Fibroblast of the aortic adventitia (primary cell): ENCODE data around the gene CCDC142. TPM values are rescaled to one million over a fixed set of nuclear protein-coding genes. Genes with fewer than 3 reads are reported as not detected.

ENCODE experiments used
- DNase-seq: peaks from one replicate; pipeline ENCODE4 v3.0.0-alpha.2; 2010; ENCODE audit warnings: low read depth
- H3K4me3 ChIP-seq: 2 replicates; pipeline ENCODE4 v1.5.1; 2011; ENCODE audit warnings: low read depth, mild to moderate bottlenecking, control low read depth, low read length, moderate library complexity
- total RNA-seq: library from RNA; depleted of rRNA; stranded (reverse); fragments of >200 nt; gene quantifications from 2 replicates; pipeline ENCODE4 v1.2.3, GENCODE V29; 2012; ENCODE audit warnings: low replicate concordance
- TF ChIP-seq, protein P1 (sequence below): IDR thresholded peaks from 2 replicates; pipeline ENCODE4 v1.5.1; 2011; ENCODE audit warnings: mild to moderate bottlenecking, low read length, control low read depth, inconsistent platforms; ENCODE audit not compliant: insufficient read depth

CCDC142 gene
- total RNA-seq, 1 donor: 27.7 TPM

DNA sequence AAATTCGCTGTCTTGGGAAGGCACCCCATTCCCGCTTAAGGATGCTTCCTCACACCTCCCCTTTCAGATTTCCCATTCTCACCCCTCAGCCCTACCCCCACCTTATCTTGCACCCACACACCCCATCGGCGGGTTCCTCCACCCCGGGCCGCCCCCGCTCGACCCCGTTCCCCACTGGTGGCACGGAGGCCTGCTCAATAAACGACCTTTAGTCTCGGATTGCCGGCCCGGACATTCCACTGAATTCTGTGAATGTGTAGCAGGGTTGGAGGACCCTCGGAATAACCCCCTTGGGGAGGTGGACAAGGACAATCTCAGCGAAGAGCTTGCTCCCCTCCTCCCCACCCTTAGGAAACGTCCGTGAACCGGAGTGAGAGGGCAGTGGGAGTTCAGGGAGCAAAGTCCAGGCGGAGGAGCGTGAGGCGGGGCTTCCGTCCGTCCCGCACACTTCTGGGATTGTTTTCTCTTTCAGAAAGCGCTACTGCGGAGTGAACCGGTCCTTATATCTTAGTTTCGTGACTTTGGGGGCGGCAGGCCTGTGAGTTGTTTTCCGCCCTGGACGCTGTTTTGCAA, 19.4 kb upstream of the CCDC142 start:
- H3K4me3 ChIP-seq: peak overlapping the region; percentile 69
- no peak for DNase-seq
- TF ChIP-seq, protein P1, sequence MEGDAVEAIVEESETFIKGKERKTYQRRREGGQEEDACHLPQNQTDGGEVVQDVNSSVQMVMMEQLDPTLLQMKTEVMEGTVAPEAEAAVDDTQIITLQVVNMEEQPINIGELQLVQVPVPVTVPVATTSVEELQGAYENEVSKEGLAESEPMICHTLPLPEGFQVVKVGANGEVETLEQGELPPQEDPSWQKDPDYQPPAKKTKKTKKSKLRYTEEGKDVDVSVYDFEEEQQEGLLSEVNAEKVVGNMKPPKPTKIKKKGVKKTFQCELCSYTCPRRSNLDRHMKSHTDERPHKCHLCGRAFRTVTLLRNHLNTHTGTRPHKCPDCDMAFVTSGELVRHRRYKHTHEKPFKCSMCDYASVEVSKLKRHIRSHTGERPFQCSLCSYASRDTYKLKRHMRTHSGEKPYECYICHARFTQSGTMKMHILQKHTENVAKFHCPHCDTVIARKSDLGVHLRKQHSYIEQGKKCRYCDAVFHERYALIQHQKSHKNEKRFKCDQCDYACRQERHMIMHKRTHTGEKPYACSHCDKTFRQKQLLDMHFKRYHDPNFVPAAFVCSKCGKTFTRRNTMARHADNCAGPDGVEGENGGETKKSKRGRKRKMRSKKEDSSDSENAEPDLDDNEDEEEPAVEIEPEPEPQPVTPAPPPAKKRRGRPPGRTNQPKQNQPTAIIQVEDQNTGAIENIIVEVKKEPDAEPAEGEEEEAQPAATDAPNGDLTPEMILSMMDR: no peak

DNA sequence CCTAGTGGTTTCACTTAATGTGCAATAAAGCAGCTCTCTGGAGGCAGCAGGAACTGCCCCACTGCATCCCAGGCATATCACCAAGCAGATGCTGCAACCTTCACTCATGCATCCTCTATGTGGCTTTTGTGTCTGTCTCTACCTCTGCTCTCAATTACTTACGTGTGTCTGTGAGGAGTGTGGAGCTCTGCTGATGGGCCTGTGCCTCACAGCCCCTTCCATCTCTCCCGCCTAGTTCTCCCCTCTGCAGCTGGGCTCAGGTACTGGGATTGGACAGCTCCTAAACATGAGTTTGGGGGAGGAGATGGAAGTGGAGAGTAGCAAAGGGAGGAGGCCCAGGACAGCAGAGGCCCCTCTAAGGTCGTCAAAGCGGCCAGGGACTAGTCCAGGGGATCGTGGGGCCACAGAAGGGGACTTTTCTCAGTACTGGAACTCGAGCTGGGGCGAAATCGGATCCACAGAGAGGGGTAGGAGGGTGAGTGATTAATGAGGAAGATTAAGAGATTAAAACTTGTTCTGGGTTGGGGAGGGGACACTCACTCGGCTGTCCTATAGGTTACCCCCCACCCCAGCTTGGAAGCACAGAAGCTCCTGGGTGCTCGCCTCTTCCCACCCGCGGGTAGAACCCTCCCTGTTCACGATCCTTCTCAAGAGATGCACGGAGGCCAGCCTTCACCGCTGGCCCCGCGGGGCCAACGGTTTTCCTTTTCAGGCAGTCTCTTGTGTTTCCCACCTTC, 18.7 kb upstream of the CCDC142 start:
- TF ChIP-seq, protein P1: no peak
- no peak for DNase-seq
- H3K4me3 ChIP-seq: no peak overlapping the region

DNA sequence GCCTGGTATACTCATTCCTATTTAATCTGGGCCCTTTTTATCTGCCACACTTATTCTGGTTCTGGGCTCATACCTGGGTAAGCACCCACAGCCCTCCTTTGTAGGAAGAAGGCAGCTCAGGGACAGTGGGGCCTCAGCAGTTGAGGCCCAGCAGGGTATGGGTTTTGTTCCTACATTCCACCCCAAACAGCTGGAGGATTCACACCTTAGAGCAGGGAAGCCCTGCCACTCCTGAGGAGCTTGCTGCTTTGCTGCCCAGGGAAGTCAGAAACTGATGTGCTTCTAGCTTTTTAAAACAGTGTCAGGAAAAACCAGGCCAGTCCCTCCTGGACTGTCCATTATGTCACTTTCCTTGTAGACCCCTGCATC, 17.8 kb upstream of the CCDC142 start:
- TF ChIP-seq, protein P1: no peak
- no peak for DNase-seq
- H3K4me3 ChIP-seq: no peak overlapping the region

DNA sequence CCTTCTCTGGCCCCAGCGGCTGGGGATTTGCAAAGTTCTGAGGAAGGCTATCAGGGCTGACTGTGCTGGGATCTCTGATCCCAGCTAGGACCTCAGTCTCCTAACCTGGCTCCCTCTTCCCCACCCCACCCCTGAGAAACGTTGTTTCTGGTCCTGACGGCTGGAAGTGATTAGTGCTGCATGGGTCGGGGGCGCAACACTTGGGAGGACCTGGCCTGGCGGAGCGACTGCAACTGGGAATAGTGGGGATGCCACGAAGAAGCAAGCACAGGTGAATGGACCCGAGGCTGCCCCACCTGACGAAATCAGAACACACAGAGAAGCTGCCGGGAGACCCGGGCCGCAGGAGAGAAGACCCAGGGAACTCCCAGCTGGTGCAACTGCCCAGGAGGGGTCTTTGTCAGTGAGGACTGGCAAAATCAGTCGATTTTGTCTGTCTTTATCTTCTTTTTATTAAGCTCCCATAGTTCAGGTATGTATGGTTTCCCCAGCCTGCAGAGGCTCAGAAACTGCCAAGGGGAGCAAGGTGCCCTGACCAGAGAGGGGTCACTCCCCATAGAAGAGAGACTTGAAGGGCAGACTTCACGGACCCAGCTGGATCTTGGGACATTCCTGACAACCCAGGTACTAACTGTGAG, 17.3 kb upstream of the CCDC142 start:
- H3K4me3 ChIP-seq: no peak overlapping the region
- DNase-seq: no peak
- TF ChIP-seq, protein P1: no peak

DNA sequence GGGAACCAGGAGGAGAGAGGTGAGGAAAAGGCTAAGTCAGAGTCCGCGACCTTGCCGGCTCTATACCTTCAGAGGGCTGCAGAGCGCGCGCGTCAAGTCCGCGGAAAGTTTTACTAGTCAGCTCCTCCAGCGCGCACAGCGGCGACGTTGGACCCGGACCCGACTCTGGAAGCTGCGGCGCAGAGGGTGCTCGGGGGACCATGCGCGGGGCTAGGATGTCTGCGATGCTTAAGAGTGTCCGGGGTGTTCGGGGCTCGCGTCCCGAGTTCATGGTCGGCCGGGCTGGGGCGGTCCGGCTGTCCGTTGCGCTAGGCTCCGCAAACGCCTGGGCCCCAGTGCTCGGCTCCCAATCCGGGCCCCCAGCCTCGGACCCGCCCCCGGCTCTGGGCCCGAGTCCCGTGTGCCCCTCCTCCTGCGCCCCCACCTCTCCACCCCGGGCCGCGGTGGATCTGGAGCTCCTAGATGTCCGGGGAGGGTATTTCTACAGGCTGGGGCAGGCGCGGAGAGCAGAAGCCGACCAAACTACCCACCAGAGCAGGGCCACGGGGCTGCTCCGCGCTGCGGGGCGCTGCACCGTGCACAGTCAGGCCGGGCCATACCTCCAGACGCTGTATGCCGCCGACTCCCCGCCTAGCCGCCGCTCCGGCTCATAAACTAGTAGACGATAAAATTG, 16.6 kb upstream of the CCDC142 start, which contains the start of gene LBX2:
TSS of gene LBX2 (minus strand) at position 337 of the 673 bp plus-strand sequence. CDS start at position 271, 66 bp downstream.
- TF ChIP-seq, protein P1: no peak
- no peak for DNase-seq
- peak within 1 kb of the TSS; percentile 49 for H3K4me3 ChIP-seq

DNA sequence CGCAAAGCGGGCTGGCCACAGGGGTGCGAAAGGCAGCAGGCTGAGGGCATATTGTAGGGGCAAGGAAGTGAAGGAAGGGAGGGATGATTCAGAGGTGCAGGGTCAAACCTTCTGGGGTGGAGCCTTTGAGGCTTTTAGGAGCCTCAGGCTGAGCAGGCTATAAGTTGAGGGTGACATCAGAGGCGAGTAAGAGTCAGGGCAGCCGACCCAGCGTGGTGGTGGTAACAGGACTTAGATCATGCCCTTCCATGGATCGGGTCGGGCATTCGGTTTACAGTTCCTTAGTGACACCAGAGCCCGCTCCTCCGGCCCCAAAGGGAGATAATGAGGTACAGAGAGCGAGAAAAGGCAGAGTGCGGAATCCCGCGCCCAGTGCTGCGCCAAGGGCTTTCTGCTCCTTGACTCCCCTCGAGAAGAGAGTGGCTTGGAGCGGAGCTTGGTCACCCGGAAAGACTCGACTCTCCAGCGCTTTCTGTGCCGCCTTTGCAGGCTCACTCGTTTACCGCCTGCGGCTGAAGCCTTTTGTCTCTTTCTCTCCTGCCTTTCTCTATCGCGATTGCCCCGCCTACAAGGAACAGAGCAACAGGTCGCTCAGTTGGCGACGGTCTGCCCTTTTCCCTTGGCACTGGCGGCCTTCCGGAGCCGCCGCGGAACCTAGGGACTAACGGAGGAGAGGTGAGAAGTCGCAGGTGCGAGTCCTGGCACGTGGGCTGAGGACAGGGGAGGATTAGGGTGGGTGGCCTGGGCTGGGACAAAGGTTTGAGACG, 15.9 kb upstream of the CCDC142 start:
- H3K4me3 ChIP-seq: peak overlapping the region; percentile 49
- DNase-seq: no peak
- TF ChIP-seq, protein P1: no peak
